Measurements from ENCODE around the gene CDK11B.
"Not testable (repeated sequence)": the region's sequence is repeated elsewhere in the genome, so short reads cannot be mapped to it uniquely, and the experiment has no call there.

The CDK11B gene

GRCh38 chr1:1680031-1680911 is 21.5 kb upstream of the CDK11B start:
- no CpG with 5 or more reads among the region's 32 CpGs for WGBS (ENCODE audit: extremely low coverage, insufficient coverage, insufficient read length)
- H3K4me2 ChIP-seq (ENCODE audit: low read length): no peak overlapping the region

GRCh38 chr1:1678581-1679380 is 20.0 kb upstream of the CDK11B start:
- no peak overlapping the region for H2BK5ac ChIP-seq (ENCODE audit: low read depth, low read length, poor library complexity)
- H3K36me3 ChIP-seq (ENCODE audit: control insufficient read depth in 1 of 2, insufficient read depth in 2 of 2, low read length in 2 of 2): peaks cover 10 to 13% of the 10 kb centered on the region in 2 experiments
- no peaks in the 10 kb centered on the region for H3K27me3 ChIP-seq (ENCODE audit: insufficient read depth, low read length)
- H3K4me3 ChIP-seq (ENCODE audit: low read depth, low read length): no peak overlapping the region
- no peak for DNase-seq
- no CpG with 5 or more reads among the region's 24 CpGs for WGBS (ENCODE audit: extremely low coverage, insufficient coverage, insufficient read length)
- peak overlapping the region; percentile 13 for H3K4ac ChIP-seq (ENCODE audit: low read depth, low read length)
- no peaks in the 10 kb centered on the region for H3K79me1 ChIP-seq (ENCODE audit: low read length)
- no peak overlapping the region for H3K23ac ChIP-seq (ENCODE audit: low read length)
- no peak overlapping the region for H3K18ac ChIP-seq (ENCODE audit: low read length)
- no peak overlapping the region for H3K4me2 ChIP-seq (ENCODE audit: low read length)
- no peak overlapping the region for H3K14ac ChIP-seq (ENCODE audit: low read length)
- H3K4me1 ChIP-seq (ENCODE audit: control insufficient read depth in 1 of 2, insufficient read depth in 2 of 2, low read length in 2 of 2): no peaks in the 10 kb centered on the region
- no peak overlapping the region for H4K91ac ChIP-seq (ENCODE audit: low read depth, low read length)
- H4K12ac ChIP-seq (ENCODE audit: low read depth, low read length): no peak overlapping the region
- no peak overlapping the region for H4K8ac ChIP-seq (ENCODE audit: low read depth, low read length)
- H3K27ac ChIP-seq (ENCODE audit: low read depth, low read length): no peak overlapping the region
- no peak overlapping the region for H2AFZ ChIP-seq (ENCODE audit: insufficient read depth, low read length, poor library complexity)
- H2AK5ac ChIP-seq (ENCODE audit: low read length): no peak overlapping the region
- H3K79me2 ChIP-seq (ENCODE audit: control insufficient read depth, insufficient read depth, low read length, poor library complexity): peaks cover 2% of the 10 kb centered on the region
- H3K9me3 ChIP-seq (ENCODE audit: insufficient read depth, low read depth, low read length): no peaks in the 10 kb centered on the region
- no peak overlapping the region for H2BK12ac ChIP-seq (ENCODE audit: low read length)
- no peak overlapping the region for H2BK120ac ChIP-seq (ENCODE audit: insufficient read depth, low read length, poor library complexity)
- H3K9ac ChIP-seq (ENCODE audit: low read length): no peak overlapping the region

More at GRCh38 chr1:1680031-1680911, 21.5 kb upstream of the CDK11B start:
- peak overlapping the region; percentile 2 for H3K18ac ChIP-seq (ENCODE audit: low read length)
- no peak overlapping the region for H3K4ac ChIP-seq (ENCODE audit: low read depth, low read length)
- H2AFZ ChIP-seq (ENCODE audit: insufficient read depth, low read length, poor library complexity): no peak overlapping the region
- H3K9ac ChIP-seq (ENCODE audit: low read length): no peak overlapping the region
- no peak overlapping the region for H2BK5ac ChIP-seq (ENCODE audit: low read depth, low read length, poor library complexity)
- no peaks in the 10 kb centered on the region for H3K9me3 ChIP-seq (ENCODE audit: insufficient read depth, low read depth, low read length)
- H3K27me3 ChIP-seq (ENCODE audit: insufficient read depth, low read length): no peaks in the 10 kb centered on the region
- H2AK5ac ChIP-seq (ENCODE audit: low read length): no peak overlapping the region
- no peak overlapping the region for H4K12ac ChIP-seq (ENCODE audit: low read depth, low read length)
- H4K8ac ChIP-seq (ENCODE audit: low read depth, low read length): no peak overlapping the region
- H2BK120ac ChIP-seq (ENCODE audit: insufficient read depth, low read length, poor library complexity): no peak overlapping the region
- no peak overlapping the region for H3K27ac ChIP-seq (ENCODE audit: low read depth, low read length)
- H4K91ac ChIP-seq (ENCODE audit: low read depth, low read length): no peak overlapping the region
- H3K23ac ChIP-seq (ENCODE audit: low read length): no peak overlapping the region
- DNase-seq: no peak
- no peaks in the 10 kb centered on the region for H3K79me1 ChIP-seq (ENCODE audit: low read length)
- H3K36me3 ChIP-seq (ENCODE audit: control insufficient read depth in 1 of 2, insufficient read depth in 2 of 2, low read length in 2 of 2): peaks cover 6% of the 10 kb centered on the region in 2 experiments
- H3K14ac ChIP-seq (ENCODE audit: low read length): no peak overlapping the region
- H3K4me3 ChIP-seq (ENCODE audit: low read depth, low read length): no peak overlapping the region
- no peaks in the 10 kb centered on the region for H3K4me1 ChIP-seq (ENCODE audit: control insufficient read depth in 1 of 2, insufficient read depth in 2 of 2, low read length in 2 of 2)
- peaks cover 2% of the 10 kb centered on the region for H3K79me2 ChIP-seq (ENCODE audit: control insufficient read depth, insufficient read depth, low read length, poor library complexity)
- H2BK12ac ChIP-seq (ENCODE audit: low read length): no peak overlapping the region

GRCh38 chr1:1677718-1678580 is 19.1 kb upstream of the CDK11B start:
- no peak overlapping the region for H2AFZ ChIP-seq (ENCODE audit: insufficient read depth, low read length, poor library complexity)
- no peaks in the 10 kb centered on the region for H3K79me2 ChIP-seq (ENCODE audit: control insufficient read depth, insufficient read depth, low read length, poor library complexity)
- H3K27me3 ChIP-seq (ENCODE audit: insufficient read depth, low read length): no peaks in the 10 kb centered on the region
- H3K18ac ChIP-seq (ENCODE audit: low read length): no peak overlapping the region
- no CpG with 5 or more reads among the region's 39 CpGs for WGBS (ENCODE audit: extremely low coverage, insufficient coverage, insufficient read length)
- no peak overlapping the region for H3K9ac ChIP-seq (ENCODE audit: low read length)
- no peak overlapping the region for H3K27ac ChIP-seq (ENCODE audit: low read depth, low read length)
- H2BK120ac ChIP-seq (ENCODE audit: insufficient read depth, low read length, poor library complexity): no peak overlapping the region
- no peaks in the 10 kb centered on the region for H3K9me3 ChIP-seq (ENCODE audit: insufficient read depth, low read depth, low read length)
- H3K14ac ChIP-seq (ENCODE audit: low read length): no peak overlapping the region
- no peak overlapping the region for H3K4me3 ChIP-seq (ENCODE audit: low read depth, low read length)
- H4K91ac ChIP-seq (ENCODE audit: low read depth, low read length): no peak overlapping the region
- peaks cover 6 to 15% of the 10 kb centered on the region in 2 experiments for H3K36me3 ChIP-seq (ENCODE audit: control insufficient read depth in 1 of 2, insufficient read depth in 2 of 2, low read length in 2 of 2)
- no peaks in the 10 kb centered on the region for H3K4me1 ChIP-seq (ENCODE audit: control insufficient read depth in 1 of 2, insufficient read depth in 2 of 2, low read length in 2 of 2)
- no peak for DNase-seq
- no peak overlapping the region for H4K8ac ChIP-seq (ENCODE audit: low read depth, low read length)
- H2AK5ac ChIP-seq (ENCODE audit: low read length): no peak overlapping the region
- no peak overlapping the region for H4K12ac ChIP-seq (ENCODE audit: low read depth, low read length)
- H2BK5ac ChIP-seq (ENCODE audit: low read depth, low read length, poor library complexity): no peak overlapping the region
- no peaks in the 10 kb centered on the region for H3K79me1 ChIP-seq (ENCODE audit: low read length)
- H3K4me2 ChIP-seq (ENCODE audit: low read length): no peak overlapping the region
- H2BK12ac ChIP-seq (ENCODE audit: low read length): no peak overlapping the region
- H3K23ac ChIP-seq (ENCODE audit: low read length): no peak overlapping the region
- H3K4ac ChIP-seq (ENCODE audit: low read depth, low read length): no peak overlapping the region

DNA sequence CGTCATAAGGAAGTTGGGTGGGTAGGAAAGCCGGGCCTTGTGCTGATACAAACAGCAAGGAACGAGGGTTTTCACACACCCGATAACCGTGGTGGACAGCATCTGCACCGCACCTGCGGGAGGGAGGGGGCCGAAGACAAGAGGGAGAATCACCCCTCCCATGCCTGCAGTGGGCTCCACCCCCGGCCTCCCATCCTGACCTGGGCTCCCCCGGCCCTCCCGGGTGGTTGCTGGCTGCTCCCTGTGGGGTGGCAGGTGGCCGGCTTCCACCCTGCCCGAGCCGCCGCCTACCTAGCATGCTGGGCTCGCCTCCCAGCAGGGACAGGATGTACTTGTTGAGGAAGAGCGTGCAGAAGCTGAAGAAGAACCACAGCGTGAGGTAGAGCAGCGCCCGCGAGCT is 17.3 kb upstream of the CDK11B start:
- not testable (repeated sequence) for H3K23ac ChIP-seq (ENCODE audit: low read length); H3K79me1 ChIP-seq (ENCODE audit: low read length); H4K12ac ChIP-seq (ENCODE audit: low read depth, low read length); H2BK5ac ChIP-seq (ENCODE audit: low read depth, low read length, poor library complexity); H3K14ac ChIP-seq (ENCODE audit: low read length); H4K91ac ChIP-seq (ENCODE audit: low read depth, low read length); H3K4me1 ChIP-seq (ENCODE audit: control insufficient read depth in 1 of 2, insufficient read depth in 2 of 2, low read length in 2 of 2); H3K27me3 ChIP-seq (ENCODE audit: insufficient read depth, low read length); H3K4me3 ChIP-seq (ENCODE audit: low read depth, low read length); H3K4ac ChIP-seq (ENCODE audit: low read depth, low read length); H2AFZ ChIP-seq (ENCODE audit: insufficient read depth, low read length, poor library complexity); H3K79me2 ChIP-seq (ENCODE audit: control insufficient read depth, insufficient read depth, low read length, poor library complexity); H3K4me2 ChIP-seq (ENCODE audit: low read length); H2BK120ac ChIP-seq (ENCODE audit: insufficient read depth, low read length, poor library complexity); H3K27ac ChIP-seq (ENCODE audit: low read depth, low read length); H3K9me3 ChIP-seq (ENCODE audit: insufficient read depth, low read depth, low read length); DNase-seq; H3K18ac ChIP-seq (ENCODE audit: low read length); H4K8ac ChIP-seq (ENCODE audit: low read depth, low read length); H2BK12ac ChIP-seq (ENCODE audit: low read length); H3K9ac ChIP-seq (ENCODE audit: low read length); H2AK5ac ChIP-seq (ENCODE audit: low read length)
- H3K36me3 ChIP-seq (ENCODE audit: control insufficient read depth in 1 of 2, insufficient read depth in 2 of 2, low read length in 2 of 2): peaks cover 19 to 26% of the 10 kb centered on the region in 2 experiments
- WGBS (ENCODE audit: extremely low coverage, insufficient coverage, insufficient read length): no CpG with 5 or more reads among the region's 21 CpGs
